ENCODE results near the gene CHAT.
"Not testable (repeated sequence)": the region's sequence is repeated elsewhere in the genome, so short reads cannot be mapped to it uniquely, and the experiment has no call there.

The CHAT gene

DNA sequence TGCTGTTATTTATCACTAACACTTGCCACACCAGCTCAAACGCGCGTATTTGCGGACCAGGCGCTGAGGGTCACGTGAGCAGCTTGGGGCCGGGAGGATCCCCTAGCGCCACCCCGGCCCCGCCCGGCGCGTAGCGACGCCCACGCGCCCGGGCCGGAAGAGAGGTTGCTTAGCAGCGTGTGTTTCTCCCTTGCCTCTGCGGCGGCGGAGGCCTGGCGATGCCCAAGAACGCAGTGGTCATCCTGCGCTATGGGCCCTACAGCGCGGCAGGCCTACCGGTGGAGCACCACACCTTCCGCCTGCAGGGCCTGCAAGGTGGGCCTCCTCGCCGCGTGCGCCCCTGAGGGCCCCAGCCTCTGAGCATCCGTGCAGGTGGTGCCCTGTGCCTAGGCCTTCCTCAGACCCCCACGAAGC lies 65.7 kb downstream of the CHAT start, which contains the start of gene C10orf53:
TSS of gene C10orf53 (plus strand) at position 172 of the 414 bp plus-strand sequence. CDS start at position 219, 47 bp downstream.
- POLR2A ChIA-PET: no interaction called here
- H3K27ac ChIP-seq (ENCODE audit: extremely low read depth, low read depth, low read length): no peak within 1 kb of the TSS
- peak; percentile 74 for TF ChIP-seq ZFHX2 (tag by site-specific recombination; conservative IDR thresholded peaks at IDR 0.05)
- TF ChIP-seq, protein P1, sequence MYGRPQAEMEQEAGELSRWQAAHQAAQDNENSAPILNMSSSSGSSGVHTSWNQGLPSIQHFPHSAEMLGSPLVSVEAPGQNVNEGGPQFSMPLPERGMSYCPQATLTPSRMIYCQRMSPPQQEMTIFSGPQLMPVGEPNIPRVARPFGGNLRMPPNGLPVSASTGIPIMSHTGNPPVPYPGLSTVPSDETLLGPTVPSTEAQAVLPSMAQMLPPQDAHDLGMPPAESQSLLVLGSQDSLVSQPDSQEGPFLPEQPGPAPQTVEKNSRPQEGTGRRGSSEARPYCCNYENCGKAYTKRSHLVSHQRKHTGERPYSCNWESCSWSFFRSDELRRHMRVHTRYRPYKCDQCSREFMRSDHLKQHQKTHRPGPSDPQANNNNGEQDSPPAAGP (tag by site-specific recombination; IDR thresholded peaks at IDR 0.05): peak; percentile 34; the same call in 1 of the 2 replicates
- TF ChIP-seq ZXDB (tag by site-specific recombination; IDR thresholded peaks at IDR 0.05): no peak
- TF ChIP-seq EGR2 (tag by site-specific recombination; IDR thresholded peaks at IDR 0.05; ENCODE audit: low read depth): peak; percentile 35; the same call in 1 of the 2 replicates
- peak; percentile 56 for TF ChIP-seq SP2 (tag by site-specific recombination; IDR thresholded peaks at IDR 0.05)
- TF ChIP-seq, protein P2, sequence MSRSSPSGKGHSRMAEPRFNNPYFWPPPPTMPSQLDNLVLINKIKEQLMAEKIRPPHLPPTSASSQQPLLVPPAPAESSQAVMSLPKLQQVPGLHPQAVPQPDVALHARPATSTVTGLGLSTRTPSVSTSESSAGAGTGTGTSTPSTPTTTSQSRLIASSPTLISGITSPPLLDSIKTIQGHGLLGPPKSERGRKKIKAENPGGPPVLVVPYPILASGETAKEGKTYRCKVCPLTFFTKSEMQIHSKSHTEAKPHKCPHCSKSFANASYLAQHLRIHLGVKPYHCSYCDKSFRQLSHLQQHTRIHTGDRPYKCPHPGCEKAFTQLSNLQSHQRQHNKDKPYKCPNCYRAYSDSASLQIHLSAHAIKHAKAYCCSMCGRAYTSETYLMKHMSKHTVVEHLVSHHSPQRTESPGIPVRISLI (tag by site-specific recombination; IDR thresholded peaks at IDR 0.05): no peak
- peak; percentile 57; the same call in 1 of the 2 replicates for TF ChIP-seq GLIS2 (tag by site-specific recombination; IDR thresholded peaks at IDR 0.05)
- no peak for TF ChIP-seq ZNF169 (tag by site-specific recombination; IDR thresholded peaks at IDR 0.05)
- no peak for TF ChIP-seq ZNF670 (tag by site-specific recombination; IDR thresholded peaks at IDR 0.05; ENCODE audit: low read depth)
- peak; percentile 59; the same call in 1 of the 2 replicates for TF ChIP-seq KLF1 (tag by site-specific recombination; IDR thresholded peaks at IDR 0.05)
- 0 out of 2 replicates have a peak, but pooled peaks have one; percentile 33 for TF ChIP-seq KLF16 (tag by site-specific recombination; IDR thresholded peaks at IDR 0.05)
- TF ChIP-seq, protein P3, sequence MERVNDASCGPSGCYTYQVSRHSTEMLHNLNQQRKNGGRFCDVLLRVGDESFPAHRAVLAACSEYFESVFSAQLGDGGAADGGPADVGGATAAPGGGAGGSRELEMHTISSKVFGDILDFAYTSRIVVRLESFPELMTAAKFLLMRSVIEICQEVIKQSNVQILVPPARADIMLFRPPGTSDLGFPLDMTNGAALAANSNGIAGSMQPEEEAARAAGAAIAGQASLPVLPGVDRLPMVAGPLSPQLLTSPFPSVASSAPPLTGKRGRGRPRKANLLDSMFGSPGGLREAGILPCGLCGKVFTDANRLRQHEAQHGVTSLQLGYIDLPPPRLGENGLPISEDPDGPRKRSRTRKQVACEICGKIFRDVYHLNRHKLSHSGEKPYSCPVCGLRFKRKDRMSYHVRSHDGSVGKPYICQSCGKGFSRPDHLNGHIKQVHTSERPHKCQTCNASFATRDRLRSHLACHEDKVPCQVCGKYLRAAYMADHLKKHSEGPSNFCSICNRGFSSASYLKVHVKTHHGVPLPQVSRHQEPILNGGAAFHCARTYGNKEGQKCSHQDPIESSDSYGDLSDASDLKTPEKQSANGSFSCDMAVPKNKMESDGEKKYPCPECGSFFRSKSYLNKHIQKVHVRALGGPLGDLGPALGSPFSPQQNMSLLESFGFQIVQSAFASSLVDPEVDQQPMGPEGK (tag by site-specific recombination; IDR thresholded peaks at IDR 0.05): peak; percentile 79
- no peak for TF ChIP-seq SETDB1 (IDR thresholded peaks at IDR 0.05; ENCODE audit: insufficient read length, low read length)
- TF ChIP-seq ZNF544 (tag by site-specific recombination; IDR thresholded peaks at IDR 0.05): no peak
- no peak for TF ChIP-seq ZNF530 (tag by site-specific recombination; IDR thresholded peaks at IDR 0.05; ENCODE audit: low read depth)
- no peak for TF ChIP-seq GLI2 (tag by site-specific recombination; IDR thresholded peaks at IDR 0.05; ENCODE audit: borderline replicate concordance, low read depth)
- TF ChIP-seq ZFP3 (tag by site-specific recombination; IDR thresholded peaks at IDR 0.05; ENCODE audit: low read depth): no peak
- TF ChIP-seq, protein P4, sequence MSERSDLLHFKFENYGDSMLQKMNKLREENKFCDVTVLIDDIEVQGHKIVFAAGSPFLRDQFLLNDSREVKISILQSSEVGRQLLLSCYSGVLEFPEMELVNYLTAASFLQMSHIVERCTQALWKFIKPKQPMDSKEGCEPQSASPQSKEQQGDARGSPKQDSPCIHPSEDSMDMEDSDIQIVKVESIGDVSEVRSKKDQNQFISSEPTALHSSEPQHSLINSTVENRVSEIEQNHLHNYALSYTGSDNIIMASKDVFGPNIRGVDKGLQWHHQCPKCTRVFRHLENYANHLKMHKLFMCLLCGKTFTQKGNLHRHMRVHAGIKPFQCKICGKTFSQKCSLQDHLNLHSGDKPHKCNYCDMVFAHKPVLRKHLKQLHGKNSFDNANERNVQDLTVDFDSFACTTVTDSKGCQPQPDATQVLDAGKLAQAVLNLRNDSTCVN (tag by site-specific recombination; optimal IDR thresholded peaks at IDR 0.05): peak; percentile 47
- TF ChIP-seq ZNF571 (tag by site-specific recombination; IDR thresholded peaks at IDR 0.05): no peak
- peak; percentile 67 for TF ChIP-seq SP3 (tag by site-specific recombination; IDR thresholded peaks at IDR 0.05)
- H3K36me3 ChIP-seq (ENCODE audit: control insufficient read depth in 2 of 2, insufficient read depth in 1 of 2, low read length in 2 of 2): no peaks in the 10 kb centered on the region
- H3K4me1 ChIP-seq (ENCODE audit: control insufficient read depth, insufficient read depth, low read length): peaks cover 3% of the 10 kb centered on the region; the same call in 1 of the 2 replicates
- H3K9me3 ChIP-seq (ENCODE audit: control insufficient read depth, insufficient read depth, low read depth, low read length): no peaks in the 10 kb centered on the region
- H3K4me3 ChIP-seq (ENCODE audit: low read depth, low read length): peak within 1 kb of the TSS; percentile 29
- CTCF ChIA-PET: interaction anchor here (0.7 kb wide), 1 partner anchor 98 kb away, joined by 3 read pairs; no protein-coding TSS in a partner anchor

DNA sequence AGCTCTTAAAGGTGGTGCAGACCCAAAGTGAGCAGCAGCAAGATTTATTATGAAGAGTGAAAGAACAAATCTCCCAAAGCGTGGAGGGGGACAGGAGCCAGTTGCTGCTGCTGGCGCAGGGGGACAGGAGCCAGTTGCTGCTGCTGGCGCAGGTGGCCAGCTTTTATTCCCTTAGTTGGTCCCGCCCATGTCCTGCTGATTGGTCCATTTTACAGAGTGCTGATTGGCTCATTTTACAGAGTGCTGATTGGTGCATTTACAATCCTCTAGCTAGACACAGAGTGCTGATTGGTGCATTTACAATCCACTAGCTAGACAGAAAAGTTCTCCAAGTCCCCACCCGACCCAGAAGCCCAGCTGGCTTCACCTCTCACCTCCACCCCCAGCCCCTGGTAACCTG lies 68.6 kb downstream of the CHAT start:
- H3K9me3 ChIP-seq (ENCODE audit: control insufficient read depth, insufficient read depth, low read depth, low read length); H3K4me1 ChIP-seq (ENCODE audit: control insufficient read depth, insufficient read depth, low read length); H3K27ac ChIP-seq (ENCODE audit: extremely low read depth, low read depth, low read length); H3K4me3 ChIP-seq (ENCODE audit: low read depth, low read length); H3K36me3 ChIP-seq (ENCODE audit: control insufficient read depth in 2 of 2, insufficient read depth in 1 of 2, low read length in 2 of 2); POLR2A ChIA-PET; CTCF ChIA-PET: not testable (repeated sequence)
